ENCODE results near the gene VAV3. TPM values are rescaled to one million over a fixed set of nuclear protein-coding genes. Genes with fewer than 3 reads are reported as not detected.
"Not testable (repeated sequence)": the region's sequence is repeated elsewhere in the genome, so short reads cannot be mapped to it uniquely, and the experiment has no call there.

Gene VAV3
- total and polyA plus RNA-seq, 2 donors = 3.8 to 24.2 TPM

DNA sequence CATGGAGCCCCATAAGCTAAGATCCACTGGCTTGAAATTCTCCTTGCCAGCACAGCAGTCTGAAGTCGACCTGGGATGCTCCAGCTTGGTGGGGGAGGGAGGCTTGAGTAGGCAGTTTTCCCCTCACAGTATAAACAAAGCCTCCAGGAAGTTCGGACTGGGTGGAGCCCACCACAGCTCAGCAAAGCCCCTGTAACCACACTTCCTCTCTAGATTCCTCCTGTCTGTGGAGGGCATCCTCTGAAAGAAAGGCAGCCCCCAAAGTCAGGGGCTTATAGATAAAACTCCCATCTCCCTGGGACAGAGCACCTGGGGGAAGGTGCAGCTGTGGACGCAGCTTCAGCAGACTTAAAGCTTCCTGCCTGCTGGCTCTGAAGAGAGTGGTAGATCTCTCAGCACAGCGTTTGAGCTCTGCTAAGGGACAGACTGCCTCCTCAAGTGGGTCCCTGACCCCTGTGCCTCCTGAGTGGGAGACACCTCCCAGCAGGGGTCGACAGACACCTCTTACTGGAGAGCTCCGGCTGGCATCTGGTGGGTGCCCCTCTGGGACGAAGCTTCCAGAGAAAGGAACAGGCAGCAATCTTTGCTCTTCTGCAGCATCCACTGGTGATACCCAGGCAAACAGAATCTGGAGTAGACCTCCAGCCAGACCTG is 120.3 kb downstream of the VAV3 start:
- not testable (repeated sequence) for H3K4me1 ChIP-seq (ENCODE audit: insufficient read depth); H3K4me3 ChIP-seq (ENCODE audit: low read depth, low read length); H3K27ac ChIP-seq (ENCODE audit: low read depth); H3K36me3 ChIP-seq (ENCODE audit: insufficient read depth); DNase-seq (ENCODE audit: extremely low spot score)
- 50% methylated on average over 7 of the region's 7 CpGs for WGBS

DNA sequence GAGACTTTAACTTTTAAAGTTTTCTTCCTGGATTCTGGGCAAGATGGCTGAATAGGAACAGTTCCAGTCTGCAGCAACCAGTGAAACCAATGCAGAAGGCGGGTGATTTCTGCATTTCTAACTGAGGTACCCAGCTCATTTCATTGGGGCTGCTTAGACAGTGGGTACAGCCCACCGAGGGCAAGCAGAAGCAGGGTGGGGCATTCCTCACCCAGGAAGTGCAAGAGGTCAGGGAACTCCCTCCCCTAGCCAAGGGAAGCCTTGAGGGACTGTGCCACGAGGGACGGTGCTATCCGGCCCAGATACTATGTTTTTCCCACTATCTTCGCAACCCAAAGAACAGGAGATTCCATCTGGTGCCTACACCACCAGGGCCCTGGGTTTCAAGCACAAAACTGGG is 121.0 kb downstream of the VAV3 start:
- H3K27ac ChIP-seq (ENCODE audit: low read depth) = no peak overlapping the region
- DNase-seq (ENCODE audit: extremely low spot score) = no peak
- H3K36me3 ChIP-seq (ENCODE audit: insufficient read depth) = no peaks in the 10 kb centered on the region
- 79% methylated on average over 6 of the region's 6 CpGs for WGBS
- no peaks in the 10 kb centered on the region for H3K4me1 ChIP-seq (ENCODE audit: insufficient read depth)
- H3K4me3 ChIP-seq (ENCODE audit: low read depth, low read length) = no peak overlapping the region

DNA sequence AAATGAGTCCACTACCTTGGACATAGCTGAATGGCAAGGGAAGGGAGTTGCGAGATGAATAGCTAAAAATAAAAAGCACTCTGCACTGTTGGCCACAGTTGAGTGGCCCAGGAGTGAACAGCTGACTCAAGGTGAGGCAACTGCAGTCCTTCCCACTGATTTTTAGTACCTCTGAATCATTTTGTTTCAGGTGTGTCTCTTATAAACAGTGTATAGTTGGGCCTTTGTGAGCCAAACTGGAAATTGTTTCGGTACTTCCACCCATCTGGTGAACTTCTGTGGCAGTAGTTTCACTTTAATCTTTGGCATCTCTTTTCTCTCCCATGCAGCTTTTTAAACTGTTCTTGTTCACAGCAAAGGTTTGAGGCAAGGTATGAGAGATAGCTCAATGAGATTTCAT is 122.7 kb downstream of the VAV3 start:
- no peak overlapping the region for H3K4me3 ChIP-seq (ENCODE audit: low read depth, low read length)
- H3K27ac ChIP-seq (ENCODE audit: low read depth) = no peak overlapping the region
- WGBS = 81% methylated on average over 2 of the region's 2 CpGs
- no peak for DNase-seq (ENCODE audit: extremely low spot score)
- no peaks in the 10 kb centered on the region for H3K4me1 ChIP-seq (ENCODE audit: insufficient read depth)
- no peaks in the 10 kb centered on the region for H3K36me3 ChIP-seq (ENCODE audit: insufficient read depth)

DNA sequence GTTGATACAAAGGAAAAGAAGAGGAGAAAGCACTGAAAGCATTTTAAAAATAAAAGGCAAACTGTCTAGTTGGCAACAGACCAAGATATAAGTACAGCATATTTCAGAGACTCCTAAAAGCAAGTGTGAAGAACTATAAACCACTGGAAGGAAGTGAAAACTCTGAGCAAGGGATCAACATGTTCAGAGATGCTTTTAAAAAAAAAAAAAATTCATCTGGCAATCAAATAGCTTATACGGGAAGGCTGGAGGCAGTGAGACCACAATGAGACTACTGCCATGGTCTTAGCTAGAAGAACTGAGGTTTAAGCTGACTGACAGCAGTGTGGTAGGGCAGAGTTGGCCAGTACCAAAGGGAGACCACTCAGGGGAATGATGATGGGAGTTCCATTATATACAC is 124.3 kb downstream of the VAV3 start:
- H3K4me3 ChIP-seq (ENCODE audit: low read depth, low read length) = no peak overlapping the region
- no peaks in the 10 kb centered on the region for H3K36me3 ChIP-seq (ENCODE audit: insufficient read depth)
- 8% methylated on average over 1 of the region's 1 CpG for WGBS
- no peaks in the 10 kb centered on the region for H3K4me1 ChIP-seq (ENCODE audit: insufficient read depth)
- no peak overlapping the region for H3K27ac ChIP-seq (ENCODE audit: low read depth)
- no peak for DNase-seq (ENCODE audit: extremely low spot score)

DNA sequence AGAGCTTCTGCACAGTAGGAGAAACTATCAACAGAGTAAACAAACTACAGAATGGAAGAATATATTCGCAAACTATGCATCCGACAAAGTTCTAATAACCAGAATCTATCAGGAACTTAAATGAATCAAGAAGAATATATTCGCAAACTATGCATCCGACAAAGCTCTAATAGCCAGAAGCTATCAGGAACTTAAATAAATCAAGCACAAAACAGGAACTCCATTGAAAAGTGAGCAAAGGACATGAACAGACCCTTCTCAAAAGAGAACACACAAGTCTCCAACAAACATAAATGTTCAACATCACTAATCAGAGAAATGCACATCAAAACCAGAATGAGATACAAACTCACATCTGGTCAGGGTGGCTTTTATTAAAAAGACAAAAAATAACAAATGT is 126.9 kb downstream of the VAV3 start:
- Histone ChIP-seq H3K4me3 (ENCODE audit: low read depth, low read length) (no peak overlapping the region), H3K4me1 (ENCODE audit: insufficient read depth) (no peaks in the 10 kb centered on the region), H3K27ac (ENCODE audit: low read depth) (no peak overlapping the region), H3K36me3 (ENCODE audit: insufficient read depth) (no peaks in the 10 kb centered on the region)
- no peak for DNase-seq (ENCODE audit: extremely low spot score)
- 89% methylated on average over 4 of the region's 4 CpGs for WGBS

DNA sequence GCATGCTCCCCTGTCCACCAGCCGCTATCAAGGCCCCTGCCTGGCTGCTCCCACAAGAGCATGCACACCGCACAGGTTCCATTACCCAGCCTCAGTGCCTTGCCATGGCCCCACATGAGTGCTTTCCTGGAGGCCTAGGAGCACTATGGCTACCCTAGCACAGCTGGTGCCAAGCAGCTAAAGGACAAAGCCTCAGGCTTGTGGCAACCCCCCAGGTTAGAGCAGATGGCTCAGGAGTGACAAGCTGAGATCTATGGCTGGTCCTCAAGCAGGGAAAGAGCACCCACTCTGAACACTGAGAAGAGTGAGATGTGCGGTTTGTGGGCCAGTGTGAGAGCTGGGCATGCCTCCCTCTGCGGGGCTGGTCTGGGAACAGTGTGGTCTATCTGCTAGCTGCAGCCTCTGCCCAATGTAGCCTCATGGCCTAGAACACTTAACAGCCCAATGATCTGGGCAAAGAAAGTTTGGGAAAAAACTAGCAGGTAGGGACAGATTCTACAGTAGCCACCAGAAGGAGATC is 129.8 kb downstream of the VAV3 start:
- H3K4me1 ChIP-seq (ENCODE audit: insufficient read depth) = no peaks in the 10 kb centered on the region
- no peak overlapping the region for H3K27ac ChIP-seq (ENCODE audit: low read depth)
- WGBS = 95% methylated on average over 4 of the region's 4 CpGs
- no peak for DNase-seq (ENCODE audit: extremely low spot score)
- H3K36me3 ChIP-seq (ENCODE audit: insufficient read depth) = no peaks in the 10 kb centered on the region
- no peak overlapping the region for H3K4me3 ChIP-seq (ENCODE audit: low read depth, low read length)

DNA sequence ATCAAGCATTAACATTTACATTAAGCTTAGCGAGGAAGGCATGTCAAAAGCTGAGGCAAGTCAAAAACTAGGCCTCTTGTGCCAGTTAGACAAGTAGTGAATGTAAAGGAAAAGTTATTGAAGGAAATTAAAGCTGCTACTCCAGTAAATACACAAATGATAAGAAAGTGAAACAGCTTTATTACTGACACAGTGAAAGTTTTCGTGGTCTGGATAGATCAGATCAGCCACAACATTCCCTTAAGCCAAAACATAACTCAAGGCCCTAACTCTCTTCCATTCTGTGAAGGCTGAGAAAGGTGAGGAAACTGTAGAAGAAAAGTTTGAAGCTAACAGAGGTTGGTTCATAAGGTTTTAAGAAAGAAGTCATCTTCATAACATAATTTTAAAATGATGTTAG is 131.9 kb downstream of the VAV3 start:
- Histone ChIP-seq H3K4me3 (ENCODE audit: low read depth, low read length) (no peak overlapping the region), H3K4me1 (ENCODE audit: insufficient read depth) (no peaks in the 10 kb centered on the region), H3K36me3 (ENCODE audit: insufficient read depth) (no peaks in the 10 kb centered on the region), H3K27ac (ENCODE audit: low read depth) (no peak overlapping the region)
- 57% methylated on average over 2 of the region's 2 CpGs for WGBS
- DNase-seq (ENCODE audit: extremely low spot score) = no peak

DNA sequence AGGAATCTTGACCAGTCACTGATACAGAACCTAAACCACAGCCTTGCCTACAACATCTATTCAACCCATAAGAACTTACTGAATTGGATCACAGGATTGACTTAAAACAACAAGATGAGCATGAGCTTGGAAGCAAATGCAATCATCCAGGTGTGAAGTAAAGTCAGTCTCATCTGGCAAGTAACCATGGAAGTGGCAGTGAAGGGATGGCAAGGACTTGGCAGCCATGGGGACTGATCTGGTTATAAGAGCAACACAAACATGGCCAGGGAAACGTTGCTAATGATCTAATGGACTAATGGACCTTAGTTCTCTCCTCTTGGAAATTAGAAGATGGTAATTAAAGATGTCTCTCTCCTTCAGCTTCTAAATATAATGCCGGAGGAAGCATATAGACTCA is 133.1 kb downstream of the VAV3 start:
- no peaks in the 10 kb centered on the region for H3K4me1 ChIP-seq (ENCODE audit: insufficient read depth)
- no peak overlapping the region for H3K27ac ChIP-seq (ENCODE audit: low read depth)
- no peak overlapping the region for H3K4me3 ChIP-seq (ENCODE audit: low read depth, low read length)
- no peak for DNase-seq (ENCODE audit: extremely low spot score)
- H3K36me3 ChIP-seq (ENCODE audit: insufficient read depth) = no peaks in the 10 kb centered on the region
- 80% methylated on average over 2 of the region's 2 CpGs for WGBS

DNA sequence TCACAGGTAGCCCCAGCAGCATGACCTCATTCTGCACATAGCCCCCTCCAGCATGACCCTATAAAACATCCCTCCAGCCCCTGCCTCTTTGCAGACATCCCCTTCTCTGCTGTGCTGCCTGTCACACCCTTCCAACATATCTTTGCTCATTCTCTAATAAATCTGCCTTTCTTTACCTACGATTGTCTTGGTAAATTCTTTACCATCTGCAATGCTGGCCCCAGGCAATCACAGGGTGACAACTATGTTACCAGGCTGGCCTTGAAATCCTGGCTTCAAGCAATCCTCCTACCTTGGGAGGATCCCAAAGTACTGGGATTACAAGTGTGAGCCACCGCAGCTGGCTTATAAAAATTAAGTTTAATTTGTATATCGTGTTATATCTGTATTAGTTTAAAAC is 134.5 kb downstream of the VAV3 start:
- Histone ChIP-seq H3K27ac (ENCODE audit: low read depth) (no peak overlapping the region), H3K4me1 (ENCODE audit: insufficient read depth) (no peaks in the 10 kb centered on the region), H3K36me3 (ENCODE audit: insufficient read depth) (no peaks in the 10 kb centered on the region), H3K4me3 (ENCODE audit: low read depth, low read length) (no peak overlapping the region)
- DNase-seq (ENCODE audit: extremely low spot score) = no peak
- 61% methylated on average over 3 of the region's 3 CpGs for WGBS

DNA sequence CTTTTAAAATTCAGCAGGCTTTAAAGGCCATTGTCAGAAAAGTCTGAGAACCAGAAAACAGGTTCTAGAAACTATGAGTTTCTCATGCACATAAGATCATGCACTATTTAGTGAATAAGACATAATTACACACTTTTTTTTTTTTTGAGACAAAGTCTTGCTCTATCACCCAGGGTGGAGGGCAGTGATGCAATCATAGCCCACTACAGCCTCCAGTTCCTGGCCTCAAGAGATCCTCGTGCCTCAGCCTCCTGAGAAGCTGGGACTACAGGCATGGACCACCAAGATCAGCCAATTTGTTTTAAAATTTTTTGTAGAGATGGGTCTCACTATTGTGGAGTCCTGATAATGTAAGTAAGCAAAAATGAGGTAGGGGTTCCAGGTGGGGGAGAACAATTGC is 134.9 kb downstream of the VAV3 start:
- no peaks in the 10 kb centered on the region for H3K36me3 ChIP-seq (ENCODE audit: insufficient read depth)
- WGBS = 94% methylated on average over 1 of the region's 1 CpG
- no peak overlapping the region for H3K27ac ChIP-seq (ENCODE audit: low read depth)
- no peaks in the 10 kb centered on the region for H3K4me1 ChIP-seq (ENCODE audit: insufficient read depth)
- DNase-seq (ENCODE audit: extremely low spot score) = no peak
- no peak overlapping the region for H3K4me3 ChIP-seq (ENCODE audit: low read depth, low read length)

DNA sequence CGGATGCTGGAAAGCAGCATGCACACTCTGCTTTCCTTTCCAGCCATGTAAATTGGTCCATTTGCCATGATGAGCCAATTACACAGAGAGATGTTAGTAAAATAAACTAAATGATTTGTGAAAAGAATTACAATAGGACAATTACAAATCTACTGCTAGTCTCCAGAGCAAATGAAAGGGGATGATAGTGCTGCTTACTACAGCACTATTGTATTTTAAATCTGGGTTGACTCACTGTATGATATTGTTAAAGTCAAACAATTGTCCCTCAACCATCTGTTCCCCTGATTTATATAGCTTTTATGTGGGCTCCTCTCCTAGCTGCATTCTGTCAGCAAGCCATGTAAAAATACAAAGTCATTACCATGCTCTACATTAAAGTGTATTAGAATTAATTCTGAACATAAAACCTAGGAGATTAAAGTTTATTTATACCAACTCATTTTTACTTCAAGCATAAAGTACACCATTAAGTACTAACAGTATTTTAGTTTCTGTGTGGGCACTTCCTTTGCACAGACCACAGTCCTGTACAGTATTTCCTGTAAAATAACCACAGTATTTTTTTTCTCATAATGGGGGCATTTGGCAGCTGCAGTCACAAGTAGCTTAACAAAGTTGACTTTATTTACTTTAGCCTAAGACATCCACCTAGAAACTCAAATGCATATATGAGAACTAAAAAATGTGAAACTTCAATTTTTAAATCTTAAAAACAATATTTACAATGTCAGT is 135.8 kb downstream of the VAV3 start:
- Histone ChIP-seq H3K4me1 (ENCODE audit: insufficient read depth) (no peaks in the 10 kb centered on the region), H3K4me3 (ENCODE audit: low read depth, low read length) (no peak overlapping the region), H3K36me3 (ENCODE audit: insufficient read depth) (no peaks in the 10 kb centered on the region), H3K27ac (ENCODE audit: low read depth) (no peak overlapping the region)
- DNase-seq (ENCODE audit: extremely low spot score) = no peak
- 89% methylated on average over 1 of the region's 1 CpG for WGBS

DNA sequence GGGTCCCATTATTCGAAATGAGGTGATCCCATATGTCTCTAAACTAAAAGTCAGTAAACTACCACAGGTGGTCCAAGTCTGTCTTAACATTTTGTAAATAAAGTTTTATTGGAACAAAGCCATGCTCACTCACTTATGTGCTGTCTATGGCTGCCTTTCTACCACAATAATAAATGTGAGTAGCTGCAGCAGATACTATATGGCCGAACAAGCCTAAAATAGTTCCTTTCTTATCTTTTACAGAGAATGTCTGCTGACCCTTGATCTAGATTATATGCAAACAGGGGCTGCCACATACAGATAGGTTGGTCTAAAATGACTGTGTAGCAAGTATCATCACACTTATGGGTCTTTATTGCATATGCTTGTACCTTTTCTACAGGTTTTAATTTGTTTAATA is 140.0 kb downstream of the VAV3 start:
- 75% methylated on average over 2 of the region's 2 CpGs for WGBS
- DNase-seq (ENCODE audit: extremely low spot score) = no peak
- Histone ChIP-seq H3K27ac (ENCODE audit: low read depth) (no peak overlapping the region), H3K4me1 (ENCODE audit: insufficient read depth) (no peaks in the 10 kb centered on the region), H3K4me3 (ENCODE audit: low read depth, low read length) (no peak overlapping the region), H3K36me3 (ENCODE audit: insufficient read depth) (no peaks in the 10 kb centered on the region)

DNA sequence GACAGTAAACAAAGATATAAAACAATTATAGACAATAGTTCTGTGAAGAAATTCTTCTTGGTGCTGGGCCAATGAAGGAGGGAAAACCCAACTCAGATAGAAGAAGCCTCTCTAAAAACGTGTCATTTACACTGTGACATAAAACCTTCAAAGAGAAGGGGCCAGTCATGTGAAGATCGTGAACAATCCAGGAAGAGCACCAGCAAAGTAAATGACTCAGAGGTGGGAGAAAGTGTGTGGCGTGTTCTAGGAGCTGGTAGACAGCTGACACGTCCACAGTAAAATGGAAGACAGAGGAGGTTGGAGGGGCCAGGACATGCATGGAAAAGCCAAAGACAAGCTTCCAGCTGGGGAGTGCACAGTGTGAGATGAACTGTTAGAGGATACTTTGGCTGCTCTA is 143.6 kb downstream of the VAV3 start:
- 74% methylated on average over 4 of the region's 4 CpGs for WGBS

DNA sequence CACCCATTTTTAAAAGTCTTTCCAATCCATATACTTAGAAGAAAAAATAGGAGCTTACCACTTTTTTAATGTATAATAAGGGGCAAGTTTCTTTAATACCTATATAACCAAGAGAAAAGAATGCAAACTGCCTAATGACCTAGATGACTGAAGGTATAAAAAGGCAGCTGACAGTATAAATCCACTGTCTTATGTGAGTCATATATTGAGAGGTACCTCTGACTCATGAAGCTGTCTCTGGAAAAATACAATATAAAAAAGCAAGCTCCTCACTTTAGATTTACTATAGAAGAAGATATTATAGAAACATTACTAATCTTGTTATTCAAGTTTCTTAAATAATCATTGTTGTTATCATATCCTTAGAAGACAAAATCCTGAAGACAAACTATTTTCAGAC is 144.2 kb downstream of the VAV3 start:
- no peak for DNase-seq (ENCODE audit: extremely low spot score)
- H3K4me3 ChIP-seq (ENCODE audit: low read depth, low read length) = no peak overlapping the region
- no peaks in the 10 kb centered on the region for H3K4me1 ChIP-seq (ENCODE audit: insufficient read depth)
- no peaks in the 10 kb centered on the region for H3K36me3 ChIP-seq (ENCODE audit: insufficient read depth)
- no peak overlapping the region for H3K27ac ChIP-seq (ENCODE audit: low read depth)

More for the DNA sequence above, 143.6 kb downstream of the VAV3 start:
- H3K4me1 ChIP-seq (ENCODE audit: insufficient read depth) = no peaks in the 10 kb centered on the region
- no peak for DNase-seq (ENCODE audit: extremely low spot score)
- no peaks in the 10 kb centered on the region for H3K36me3 ChIP-seq (ENCODE audit: insufficient read depth)
- H3K4me3 ChIP-seq (ENCODE audit: low read depth, low read length) = no peak overlapping the region
- no peak overlapping the region for H3K27ac ChIP-seq (ENCODE audit: low read depth)

Data from urinary bladder (tissue), 4 donors.